GM18870 (cell line): ENCODE results near the gene SLC6A17.

Experiments
- ATAC-seq: cut with Tn5 transposase; IDR thresholded peaks from one replicate; pipeline ENCODE4 v1.9.1; 2021; ENCODE audit warnings: moderate library complexity; ENCODE audit not compliant: unreplicated experiment

Gene SLC6A17

GRCh38 chr1:110216844-110217444 is 66.7 kb downstream of the SLC6A17 start:
- no peak for ATAC-seq

- ATAC-seq, result no peak
These were observed 67.8 kb downstream of the SLC6A17 start for GRCh38 chr1:110218137-110218536.

- ATAC-seq, result no peak
These were observed 68.4 kb downstream of the SLC6A17 start for GRCh38 chr1:110218739-110219138.

GRCh38 chr1:110220324-110220723 is 70.0 kb downstream of the SLC6A17 start:
- ATAC-seq, result no peak

- no peak for ATAC-seq
These were observed 70.8 kb downstream of the SLC6A17 start for GRCh38 chr1:110221119-110221518.

GRCh38 chr1:110223127-110223526 is 72.8 kb downstream of the SLC6A17 start:
- ATAC-seq, result no peak

- ATAC-seq, result no peak
These were observed 73.3 kb downstream of the SLC6A17 start for GRCh38 chr1:110223581-110223980.

- no peak for ATAC-seq
These were observed 74.1 kb downstream of the SLC6A17 start for GRCh38 chr1:110224240-110224995.

- no peak for ATAC-seq
These were observed 74.9 kb downstream of the SLC6A17 start for GRCh38 chr1:110225212-110225611.

- no peak for ATAC-seq
These were observed 75.6 kb downstream of the SLC6A17 start for GRCh38 chr1:110225756-110226404.

GRCh38 chr1:110227774-110228173 is 77.5 kb downstream of the SLC6A17 start:
- no peak for ATAC-seq

- no peak for ATAC-seq
These were observed 78.1 kb downstream of the SLC6A17 start for GRCh38 chr1:110228381-110228780.

GRCh38 chr1:110228869-110229268 is 78.6 kb downstream of the SLC6A17 start:
- ATAC-seq, result no peak

GRCh38 chr1:110229348-110230001 is 79.2 kb downstream of the SLC6A17 start:
- no peak for ATAC-seq

- no peak for ATAC-seq
These were observed 80.3 kb downstream of the SLC6A17 start for GRCh38 chr1:110230381-110231199.

GRCh38 chr1:110233861-110234260 is 83.6 kb downstream of the SLC6A17 start:
- ATAC-seq, result no peak

- no peak for ATAC-seq
These were observed 84.4 kb downstream of the SLC6A17 start for GRCh38 chr1:110234691-110235090.

- no peak for ATAC-seq
These were observed 85.0 kb downstream of the SLC6A17 start for GRCh38 chr1:110235181-110235833.

GRCh38 chr1:110235834-110236682 is 85.8 kb downstream of the SLC6A17 start:
- ATAC-seq, result no peak
